ENCODE results near the gene UNC50.
A peak's percentile ranks its signal among the peaks of the same experiment; 100 is the strongest.

Gene UNC50

GRCh38 chr2:98608116-98608961 lies at the start of gene UNC50, which contains the start of gene COA5:
Gene UNC50 (plus strand): TSS chr2:98608589. CDS start chr2:98609760, 1,171 bp downstream.
Gene COA5 (minus strand): TSS chr2:98608512. CDS start chr2:98608405, 107 bp downstream.
- TF ChIP-seq POLR2A (IDR thresholded peaks at IDR 0.05; ENCODE audit: low read depth, low read length): peak; percentile 71
- FAIRE-seq: no peak
- peak; percentile 93 for DNase-seq (ENCODE audit: insufficient read length, low spot score)

- FAIRE-seq: no peak
Observed at GRCh38 chr2:98558852-98559530, 49.4 kb upstream of the UNC50 start.

GRCh38 chr2:98559581-98559980 lies 48.8 kb upstream of the UNC50 start:
- FAIRE-seq (no peak), DNase-seq (ENCODE audit: insufficient read length, low spot score) (no peak)

More at GRCh38 chr2:98558852-98559530, 49.4 kb upstream of the UNC50 start:
- DNase-seq (ENCODE audit: insufficient read length, low spot score): no peak
- TF ChIP-seq POLR2A (IDR thresholded peaks at IDR 0.05; ENCODE audit: low read depth, low read length): no peak

DNA sequence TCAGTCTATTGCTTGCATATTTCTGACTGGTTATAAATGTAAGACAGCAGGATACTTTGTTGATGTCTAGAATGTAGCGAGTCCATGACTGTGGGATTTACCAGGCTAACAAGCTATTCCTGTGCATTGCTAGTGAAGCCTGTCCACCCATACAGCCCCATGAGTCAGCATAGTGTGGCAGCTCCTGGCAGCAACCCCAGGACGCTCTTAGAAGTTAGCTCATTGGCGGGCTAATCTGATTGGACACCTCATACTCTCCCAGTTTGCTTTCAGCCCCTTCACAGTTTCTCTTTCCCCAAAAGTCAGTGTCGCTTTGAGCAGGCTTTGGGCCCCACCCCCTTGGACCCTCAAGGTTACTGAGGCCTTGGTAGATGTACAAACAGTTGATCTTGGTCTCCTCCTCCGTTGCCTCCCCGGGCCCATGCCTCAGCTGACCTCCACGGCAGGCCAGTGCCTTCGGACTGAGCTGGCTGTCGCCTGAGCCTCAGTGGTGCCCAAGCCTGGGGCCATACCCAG lies 48.1 kb upstream of the UNC50 start:
- FAIRE-seq (peak; percentile 95), DNase-seq (ENCODE audit: insufficient read length, low spot score) (peak; percentile 89)
- no peak for TF ChIP-seq POLR2A (IDR thresholded peaks at IDR 0.05; ENCODE audit: low read depth, low read length)

More at GRCh38 chr2:98559581-98559980, 48.8 kb upstream of the UNC50 start:
- no peak for TF ChIP-seq POLR2A (IDR thresholded peaks at IDR 0.05; ENCODE audit: low read depth, low read length)

DNA sequence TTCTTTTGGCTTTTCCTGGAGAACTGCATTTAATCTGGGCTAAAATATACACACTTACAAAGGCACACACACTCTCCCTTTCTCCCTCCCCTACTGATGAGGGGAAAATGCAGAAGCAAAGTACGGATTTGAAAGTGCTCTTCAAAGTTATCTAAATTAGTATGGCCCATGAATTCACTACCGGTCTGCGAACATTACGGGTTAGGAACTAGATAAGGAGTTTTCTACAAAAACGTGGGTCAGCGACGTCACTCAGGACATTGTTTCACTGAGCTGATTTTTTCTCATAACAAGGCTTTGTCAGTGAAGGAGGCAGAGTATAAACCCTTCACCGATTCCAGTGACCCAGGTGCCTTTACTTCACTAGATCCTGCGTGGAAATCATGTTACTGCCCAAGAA lies 47.4 kb upstream of the UNC50 start:
- FAIRE-seq: no peak

DNA sequence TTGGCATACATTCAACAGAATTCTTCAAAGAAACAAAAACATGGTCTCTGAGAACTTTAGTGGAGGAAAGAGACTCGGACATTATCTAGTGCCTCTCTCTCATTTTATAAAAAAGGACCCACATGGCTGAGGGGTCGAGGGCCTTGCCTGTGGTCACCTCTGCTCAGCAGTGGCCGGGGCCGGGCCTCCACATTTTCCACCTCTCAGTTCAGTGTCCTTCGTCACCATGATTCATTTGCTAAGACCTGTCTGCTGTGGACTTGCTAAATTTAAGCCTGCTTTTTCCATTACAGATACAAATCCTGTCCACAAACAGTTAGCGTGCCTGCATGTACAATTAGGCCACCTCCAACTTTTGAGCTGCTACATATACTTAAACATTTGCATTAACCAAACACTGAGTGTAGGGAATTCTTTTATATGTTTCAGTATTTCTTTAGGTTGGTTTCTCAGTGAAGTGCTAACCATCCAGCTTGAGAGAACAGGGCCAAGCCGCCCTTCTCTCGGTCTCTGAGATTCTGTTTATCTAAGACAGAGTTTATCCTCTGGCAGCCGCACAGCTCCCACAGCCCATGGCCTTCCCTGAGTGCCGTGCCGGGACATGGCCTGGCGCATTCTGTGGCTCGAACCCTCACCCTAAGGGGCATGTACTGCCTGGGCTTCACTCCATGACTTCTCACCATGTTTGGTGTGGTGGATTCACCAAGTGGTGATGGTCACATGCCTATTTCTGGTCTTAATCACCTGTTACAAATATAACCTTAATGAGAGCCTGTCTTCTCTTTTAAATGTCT lies 46.3 kb upstream of the UNC50 start:
- TF ChIP-seq POLR2A (IDR thresholded peaks at IDR 0.05; ENCODE audit: low read depth, low read length): no peak
- FAIRE-seq (no peak), DNase-seq (ENCODE audit: insufficient read length, low spot score) (no peak)

More for the DNA sequence above, 47.4 kb upstream of the UNC50 start:
- no peak for DNase-seq (ENCODE audit: insufficient read length, low spot score)
- no peak for TF ChIP-seq POLR2A (IDR thresholded peaks at IDR 0.05; ENCODE audit: low read depth, low read length)

GRCh38 chr2:98563394-98563793 lies 45.0 kb upstream of the UNC50 start:
- FAIRE-seq: no peak
- DNase-seq (ENCODE audit: insufficient read length, low spot score): no peak
- no peak for TF ChIP-seq POLR2A (IDR thresholded peaks at IDR 0.05; ENCODE audit: low read depth, low read length)

GRCh38 chr2:98564541-98565132 lies 43.8 kb upstream of the UNC50 start:
- no peak for TF ChIP-seq POLR2A (IDR thresholded peaks at IDR 0.05; ENCODE audit: low read depth, low read length)
- DNase-seq (ENCODE audit: insufficient read length, low spot score) (no peak), FAIRE-seq (no peak)

- FAIRE-seq (no peak), DNase-seq (ENCODE audit: insufficient read length, low spot score) (no peak)
- no peak for TF ChIP-seq POLR2A (IDR thresholded peaks at IDR 0.05; ENCODE audit: low read depth, low read length)
Observed at GRCh38 chr2:98565286-98565860, 43.0 kb upstream of the UNC50 start.

DNA sequence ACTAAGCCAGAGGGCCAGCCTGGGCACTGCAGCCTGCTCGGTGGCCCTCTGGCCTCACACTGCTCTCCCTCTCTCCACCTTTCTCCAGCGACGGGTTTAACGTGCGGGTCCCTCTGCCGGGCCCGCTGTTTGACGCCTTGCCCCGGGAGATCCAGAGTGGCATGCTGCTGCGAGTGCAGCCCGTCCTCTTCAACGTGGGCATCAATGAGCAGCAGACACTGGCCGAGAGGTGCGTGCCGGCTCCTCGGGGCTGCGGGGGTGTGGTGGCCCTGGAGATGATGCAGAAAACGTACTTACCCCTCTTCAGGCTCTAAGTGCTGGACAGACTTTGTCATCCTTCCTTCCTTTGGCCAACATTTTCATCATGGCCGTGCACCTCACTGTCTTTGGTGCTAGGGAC lies 42.4 kb upstream of the UNC50 start:
- TF ChIP-seq POLR2A (IDR thresholded peaks at IDR 0.05; ENCODE audit: low read depth, low read length): no peak
- DNase-seq (ENCODE audit: insufficient read length, low spot score) (no peak), FAIRE-seq (no peak)

DNA sequence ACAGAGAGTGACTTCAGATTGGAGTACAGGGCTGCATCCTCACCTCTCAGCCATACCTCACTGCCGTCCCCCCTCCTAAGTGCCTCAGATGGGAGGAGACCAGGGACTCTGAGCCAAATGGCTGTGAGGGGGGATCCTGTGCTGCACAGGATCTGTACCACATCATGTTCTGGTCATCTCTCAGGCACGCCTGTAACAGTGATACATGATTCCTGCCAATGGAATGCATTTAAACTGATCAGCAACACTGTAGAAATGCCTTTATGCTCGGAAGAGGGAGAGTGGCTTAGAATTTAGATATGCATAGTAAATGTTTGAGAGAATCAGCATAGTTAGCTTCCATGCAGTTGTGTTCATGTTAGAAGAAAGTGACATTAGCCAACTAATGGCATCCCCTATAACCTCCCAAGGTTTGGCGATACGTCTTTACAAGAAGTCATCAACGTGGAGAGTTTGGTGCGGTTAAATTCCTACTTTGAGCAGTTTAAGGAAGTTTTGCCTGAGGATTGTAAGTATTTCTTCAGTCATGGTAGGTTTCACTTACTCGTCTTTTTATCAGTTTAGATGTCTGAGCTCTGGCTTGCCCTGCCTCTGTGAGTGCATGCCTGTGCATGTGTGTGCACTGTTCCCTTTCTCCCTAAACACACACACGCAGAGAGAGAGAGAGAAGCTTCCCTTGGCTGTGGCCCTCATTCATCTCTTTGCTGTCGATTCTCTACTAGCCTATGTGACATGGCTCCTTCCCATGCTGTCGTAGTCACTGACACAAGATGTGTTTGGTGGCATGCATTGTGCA lies 40.0 kb upstream of the UNC50 start:
- DNase-seq (ENCODE audit: insufficient read length, low spot score) (no peak), FAIRE-seq (no peak)
- TF ChIP-seq POLR2A (IDR thresholded peaks at IDR 0.05; ENCODE audit: low read depth, low read length): no peak

- FAIRE-seq (no peak), DNase-seq (ENCODE audit: insufficient read length, low spot score) (peak; percentile 69)
- no peak for TF ChIP-seq POLR2A (IDR thresholded peaks at IDR 0.05; ENCODE audit: low read depth, low read length)
Observed at GRCh38 chr2:98569197-98569793, 39.1 kb upstream of the UNC50 start.

Data from H54 (cell line).